Pons (tissue), 1 donor: ENCODE measurements around the gene NOG.

ENCODE experiments used
- DNase-seq: peaks from one replicate; pipeline ENCODE4 v3.0.0-alpha.2; 2016; ENCODE audit warnings: low spot score

NOG gene

GRCh38 chr17:56636265-56636664 lies 42.8 kb downstream of the NOG start:
- no peak for DNase-seq

GRCh38 chr17:56637254-56637653 lies 43.8 kb downstream of the NOG start:
- no peak for DNase-seq

GRCh38 chr17:56638591-56639051 lies 45.1 kb downstream of the NOG start:
- DNase-seq, result no peak

DNA sequence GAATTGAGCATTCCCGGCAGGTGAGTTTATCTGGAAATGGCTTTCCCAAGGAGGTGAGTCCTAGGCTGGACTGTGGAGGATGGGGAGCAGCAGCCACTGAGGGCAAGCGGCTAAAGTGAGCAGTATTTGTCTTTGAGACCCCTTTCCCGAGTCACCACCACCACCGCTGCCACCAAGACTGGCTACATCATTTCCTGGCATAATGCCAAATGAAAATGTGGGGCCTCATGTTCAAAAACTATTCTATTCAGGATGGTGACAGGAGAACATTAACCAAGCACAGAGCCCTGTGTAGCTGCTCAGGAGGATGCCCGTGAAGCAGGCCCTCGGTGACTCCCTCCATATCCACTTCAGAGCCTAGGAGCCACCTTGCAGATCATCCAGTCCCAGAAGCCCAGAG lies 46.0 kb downstream of the NOG start:
- DNase-seq, result no peak

DNA sequence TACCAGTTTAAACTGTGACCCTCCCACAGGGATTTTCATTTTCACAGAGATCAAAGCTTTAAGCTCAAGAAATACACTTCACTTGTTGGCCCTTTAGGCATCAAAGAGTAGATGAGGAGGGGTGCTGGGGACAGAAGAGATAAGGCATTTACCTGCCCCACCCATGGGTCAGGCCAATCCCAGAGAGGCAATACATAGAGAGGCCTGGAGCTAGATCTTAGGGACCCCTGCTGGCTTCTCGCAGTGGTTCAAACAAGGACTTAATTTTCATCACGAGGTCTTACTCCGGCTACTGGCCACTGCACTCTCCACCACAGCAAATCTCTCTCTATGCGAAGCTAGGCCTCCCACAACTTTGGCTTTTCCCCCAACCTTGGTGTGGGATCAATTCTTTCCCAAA lies 46.6 kb downstream of the NOG start:
- DNase-seq, result no peak

DNA sequence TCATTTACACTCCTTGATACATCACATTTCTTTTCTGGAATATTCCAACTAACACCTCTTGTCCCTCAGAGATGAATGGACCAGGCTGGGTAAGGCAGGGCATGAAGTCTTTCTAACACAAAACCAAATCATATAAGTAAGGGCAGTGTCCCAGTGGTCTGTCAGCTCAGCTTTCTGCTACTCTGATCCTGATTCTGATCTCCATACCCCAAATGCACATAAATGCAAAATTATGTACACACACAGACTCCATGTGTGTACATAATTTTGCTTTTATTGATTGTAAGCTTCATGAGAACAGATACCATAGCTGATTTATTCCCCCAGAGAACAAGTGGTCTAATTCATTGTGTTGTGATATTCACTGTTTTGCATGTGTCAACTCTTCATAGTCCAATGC lies 47.9 kb downstream of the NOG start:
- DNase-seq, result no peak

DNA sequence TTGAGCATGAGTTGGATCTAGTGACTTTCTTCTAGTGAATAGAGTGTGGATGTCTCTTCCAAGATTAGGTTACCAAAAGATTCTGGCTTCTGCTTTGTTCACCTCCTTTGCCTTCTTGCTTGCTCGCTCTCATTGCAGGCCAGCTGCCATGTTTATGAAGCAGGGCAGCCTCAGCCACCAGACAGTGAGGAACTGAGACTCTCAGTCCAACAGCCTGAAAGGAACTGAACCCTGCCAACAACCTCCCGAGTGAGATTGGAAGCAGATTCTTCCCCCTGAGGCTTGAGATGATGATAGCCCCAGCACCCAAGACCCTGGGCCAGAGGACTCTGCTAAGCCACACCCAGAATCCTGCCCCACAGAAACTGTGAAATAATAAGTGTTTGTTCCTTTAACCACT lies 48.4 kb downstream of the NOG start:
- DNase-seq, result no peak

- DNase-seq, result no peak
Observed at GRCh38 chr17:56642424-56642823, 48.9 kb downstream of the NOG start.
